Progenitor cell of endocrine pancreas (in vitro differentiated cells): ENCODE data around the gene MRPS7. TPM values are rescaled to one million over a fixed set of nuclear protein-coding genes. Genes with fewer than 3 reads are reported as not detected.
"Not testable (repeated sequence)": the region's sequence is repeated elsewhere in the genome, so short reads cannot be mapped to it uniquely, and the experiment has no call there.

Source experiments
- DNase-seq: peaks from one replicate; pipeline ENCODE4 v3.0.0; 2021; ENCODE audit warnings: low spot score; ENCODE audit not compliant: unreplicated experiment
- H3K27ac Mint-ChIP-seq: 2 replicates; pipeline ENCODE4 v1.8.0; 2021; ENCODE audit warnings: mild to moderate bottlenecking, moderate library complexity, mixed read lengths
- H3K27me3 Mint-ChIP-seq: 2 replicates; pipeline ENCODE4 v1.8.0; 2021; ENCODE audit warnings: mixed read lengths
- H3K36me3 Mint-ChIP-seq: 2 replicates; pipeline ENCODE4 v1.8.0; 2022; ENCODE audit warnings: mixed read lengths; ENCODE audit not compliant: insufficient read depth
- H3K4me1 Mint-ChIP-seq: 2 replicates; pipeline ENCODE4 v1.8.0; 2021; ENCODE audit warnings: low read depth, mixed read lengths
- H3K4me3 Mint-ChIP-seq: 2 replicates; pipeline ENCODE4 v1.8.0; 2021; ENCODE audit warnings: low read depth, mild to moderate bottlenecking, moderate library complexity, mixed read lengths
- H3K9me3 Mint-ChIP-seq: 2 replicates; pipeline ENCODE4 v1.8.0; 2021; ENCODE audit warnings: low read depth, mixed read lengths
- total RNA-seq: library from RNA; stranded (reverse); gene quantifications from 2 replicates; pipeline ENCODE4 v1.2.1, GENCODE V29; 2021
- TF ChIP-seq, protein P1 (sequence below): fragments of 200-600 bp; sonication (generic); IDR thresholded peaks from one replicate; pipeline ENCODE4 v1.5.0; 2021; ENCODE audit warnings: antibody characterized with exemption, mild to moderate bottlenecking; ENCODE audit not compliant: unreplicated experiment

MRPS7 gene
- total RNA-seq, 1 donor from 2014 or later: 59.2 TPM

DNA sequence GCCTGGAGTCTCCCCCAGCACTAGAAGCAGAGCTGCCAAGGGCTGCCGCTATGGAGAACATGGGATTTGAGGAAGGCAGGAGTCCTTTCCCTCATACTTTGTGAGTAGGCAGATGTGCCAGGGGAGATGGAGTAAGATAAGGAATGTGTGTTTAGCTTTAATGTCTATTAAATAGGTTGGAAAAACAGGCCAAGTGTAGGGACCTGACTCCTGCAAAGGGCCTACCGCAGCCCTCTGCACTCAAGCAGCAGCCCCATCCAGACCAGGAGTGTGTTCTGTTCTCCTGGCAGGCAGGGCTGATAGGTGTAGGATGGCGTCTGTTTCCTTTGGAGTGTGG is 11.1 kb downstream of the MRPS7 start:
- peak overlapping the region; percentile 51 for H3K4me3 Mint-ChIP-seq
- H3K4me1 Mint-ChIP-seq: peaks cover 11% of the 10 kb centered on the region
- DNase-seq: no peak
- no peaks in the 10 kb centered on the region for H3K36me3 Mint-ChIP-seq
- no peak overlapping the region for H3K27ac Mint-ChIP-seq
- no peaks in the 10 kb centered on the region for H3K9me3 Mint-ChIP-seq
- no peaks in the 10 kb centered on the region for H3K27me3 Mint-ChIP-seq
- TF ChIP-seq, protein P1, sequence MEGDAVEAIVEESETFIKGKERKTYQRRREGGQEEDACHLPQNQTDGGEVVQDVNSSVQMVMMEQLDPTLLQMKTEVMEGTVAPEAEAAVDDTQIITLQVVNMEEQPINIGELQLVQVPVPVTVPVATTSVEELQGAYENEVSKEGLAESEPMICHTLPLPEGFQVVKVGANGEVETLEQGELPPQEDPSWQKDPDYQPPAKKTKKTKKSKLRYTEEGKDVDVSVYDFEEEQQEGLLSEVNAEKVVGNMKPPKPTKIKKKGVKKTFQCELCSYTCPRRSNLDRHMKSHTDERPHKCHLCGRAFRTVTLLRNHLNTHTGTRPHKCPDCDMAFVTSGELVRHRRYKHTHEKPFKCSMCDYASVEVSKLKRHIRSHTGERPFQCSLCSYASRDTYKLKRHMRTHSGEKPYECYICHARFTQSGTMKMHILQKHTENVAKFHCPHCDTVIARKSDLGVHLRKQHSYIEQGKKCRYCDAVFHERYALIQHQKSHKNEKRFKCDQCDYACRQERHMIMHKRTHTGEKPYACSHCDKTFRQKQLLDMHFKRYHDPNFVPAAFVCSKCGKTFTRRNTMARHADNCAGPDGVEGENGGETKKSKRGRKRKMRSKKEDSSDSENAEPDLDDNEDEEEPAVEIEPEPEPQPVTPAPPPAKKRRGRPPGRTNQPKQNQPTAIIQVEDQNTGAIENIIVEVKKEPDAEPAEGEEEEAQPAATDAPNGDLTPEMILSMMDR: no peak

GRCh38 chr17:75273977-75274708 is 12.5 kb downstream of the MRPS7 start:
- no peaks in the 10 kb centered on the region for H3K9me3 Mint-ChIP-seq
- no peaks in the 10 kb centered on the region for H3K27me3 Mint-ChIP-seq
- TF ChIP-seq, protein P1: no peak
- no peak overlapping the region for H3K4me3 Mint-ChIP-seq
- peaks cover 8% of the 10 kb centered on the region for H3K4me1 Mint-ChIP-seq
- no peaks in the 10 kb centered on the region for H3K36me3 Mint-ChIP-seq
- DNase-seq: no peak
- H3K27ac Mint-ChIP-seq: peak overlapping the region; percentile 56

- H3K9me3 Mint-ChIP-seq: no peaks in the 10 kb centered on the region
- no peak overlapping the region for H3K4me3 Mint-ChIP-seq
- no peak overlapping the region for H3K27ac Mint-ChIP-seq
- H3K27me3 Mint-ChIP-seq: no peaks in the 10 kb centered on the region
- TF ChIP-seq, protein P1: no peak
- H3K4me1 Mint-ChIP-seq: no peaks in the 10 kb centered on the region
- no peaks in the 10 kb centered on the region for H3K36me3 Mint-ChIP-seq
- DNase-seq: no peak
Observed at GRCh38 chr17:75277664-75278071, 16.0 kb downstream of the MRPS7 start.

DNA sequence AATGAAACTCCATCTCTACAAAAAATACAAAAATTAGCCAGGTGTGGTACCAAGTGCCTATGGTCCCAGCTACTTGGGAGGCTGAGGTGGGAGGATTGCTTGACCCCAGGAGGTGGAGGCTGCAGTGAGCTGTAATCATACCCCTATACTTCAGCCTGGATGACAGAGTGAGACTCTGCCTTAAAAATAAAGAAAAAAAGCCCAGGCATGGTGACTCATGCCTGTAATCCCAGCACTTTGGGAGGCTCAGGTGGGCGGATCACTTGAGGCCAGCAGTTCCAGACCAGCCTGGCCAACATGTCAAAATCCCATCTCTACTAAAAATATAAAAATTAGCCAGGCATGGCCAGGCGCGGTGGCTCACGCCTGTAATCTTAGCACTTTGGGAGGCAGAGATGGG is 18.5 kb downstream of the MRPS7 start:
- not testable (repeated sequence) for H3K9me3 Mint-ChIP-seq, H3K27ac Mint-ChIP-seq, DNase-seq, H3K27me3 Mint-ChIP-seq, H3K36me3 Mint-ChIP-seq, H3K4me3 Mint-ChIP-seq, H3K4me1 Mint-ChIP-seq

DNA sequence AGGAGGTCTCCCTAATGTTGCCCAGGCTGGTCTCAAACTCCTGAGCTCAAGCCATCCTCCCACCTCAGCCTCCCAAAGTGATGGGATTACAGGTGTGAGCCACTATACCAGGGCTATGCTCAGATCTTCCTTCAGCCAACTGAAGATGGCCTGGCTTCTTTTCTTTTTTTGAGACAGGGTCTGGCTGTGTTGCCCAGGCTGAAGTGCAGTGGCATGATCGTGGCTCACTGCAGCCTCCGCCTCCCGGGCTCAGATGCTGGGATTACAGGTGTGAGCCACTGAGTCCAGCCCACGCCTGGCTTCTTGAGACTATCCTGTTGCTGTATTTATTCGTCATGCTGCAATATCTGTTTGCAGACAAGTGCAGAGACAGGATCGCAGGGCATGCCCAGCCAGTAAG is 23.4 kb downstream of the MRPS7 start:
- Mint-ChIP-seq H3K4me3 (no peak overlapping the region), H3K4me1 (peaks cover 6% of the 10 kb centered on the region), H3K9me3 (no peaks in the 10 kb centered on the region), H3K27me3 (no peaks in the 10 kb centered on the region), H3K36me3 (peaks cover 3% of the 10 kb centered on the region), H3K27ac (no peak overlapping the region)
- TF ChIP-seq, protein P1: no peak
- no peak for DNase-seq

- H3K4me1 Mint-ChIP-seq: peaks cover 6% of the 10 kb centered on the region
- DNase-seq: no peak
- no peaks in the 10 kb centered on the region for H3K9me3 Mint-ChIP-seq
- no peak overlapping the region for H3K27ac Mint-ChIP-seq
- H3K4me3 Mint-ChIP-seq: peak overlapping the region; percentile 16
- TF ChIP-seq, protein P1: no peak
- H3K27me3 Mint-ChIP-seq: no peaks in the 10 kb centered on the region
- peaks cover 3% of the 10 kb centered on the region for H3K36me3 Mint-ChIP-seq
Observed at GRCh38 chr17:75287221-75287620, 25.5 kb downstream of the MRPS7 start.
